HL-60/S4 (cell line): ENCODE data around the gene SLC5A6.

Experiments
- in situ Hi-C: fragments of 300-500 bp; cut with MboI; formaldehyde crosslinking; loops from 2 replicates; pipeline ENCODE4 v1.14.3; 2022; ENCODE audit warnings: low sequenced_read_pairs

The SLC5A6 gene

GRCh38 chr2:27211943-27212625 is at the start of gene SLC5A6, which contains the start of gene ATRAID:
TSS of gene SLC5A6 (minus strand) at chr2:27212268. CDS start at chr2:27207650, 4,618 bp downstream.
TSS of gene ATRAID (plus strand) at chr2:27212041. CDS start at chr2:27212369, 328 bp downstream.
- in situ Hi-C loops: no loop called here

- in situ Hi-C loops: no loop called here
Observed at GRCh38 chr2:27261241-27261925, 49.3 kb upstream of the SLC5A6 start.

- in situ Hi-C loops: no loop called here
Observed at GRCh38 chr2:27258051-27258450, 46.0 kb upstream of the SLC5A6 start.

GRCh38 chr2:27256855-27257454 is 44.9 kb upstream of the SLC5A6 start:
- in situ Hi-C loops: no loop called here

- in situ Hi-C loops: no loop called here
Observed at GRCh38 chr2:27255660-27256059, 43.6 kb upstream of the SLC5A6 start.

GRCh38 chr2:27255187-27255586 is 43.1 kb upstream of the SLC5A6 start:
- in situ Hi-C loops: no loop called here

- in situ Hi-C loops: no loop called here
Observed at GRCh38 chr2:27251766-27252165, 39.7 kb upstream of the SLC5A6 start.

- in situ Hi-C loops: no loop called here
Observed at GRCh38 chr2:27250652-27251379, 38.7 kb upstream of the SLC5A6 start.

GRCh38 chr2:27249891-27250651 is 38.0 kb upstream of the SLC5A6 start:
- in situ Hi-C loops: no loop called here

GRCh38 chr2:27249159-27249890 is 37.3 kb upstream of the SLC5A6 start:
- in situ Hi-C loops: no loop called here

- in situ Hi-C loops: no loop called here
Observed at GRCh38 chr2:27247893-27248292, 35.8 kb upstream of the SLC5A6 start.

- in situ Hi-C loops: no loop called here
Observed at GRCh38 chr2:27245626-27246025, 33.6 kb upstream of the SLC5A6 start.

- in situ Hi-C loops: no loop called here
Observed at GRCh38 chr2:27245116-27245515, 33.0 kb upstream of the SLC5A6 start.

- in situ Hi-C loops: no loop called here
Observed at GRCh38 chr2:27243391-27244130, 31.5 kb upstream of the SLC5A6 start.

GRCh38 chr2:27242614-27242951 is 30.5 kb upstream of the SLC5A6 start:
- in situ Hi-C loops: no loop called here

- in situ Hi-C loops: no loop called here
Observed at GRCh38 chr2:27241761-27242613, 29.9 kb upstream of the SLC5A6 start.

- in situ Hi-C loops: no loop called here
Observed at GRCh38 chr2:27240406-27240805, 28.3 kb upstream of the SLC5A6 start.

- in situ Hi-C loops: no loop called here
Observed at GRCh38 chr2:27238976-27239375, 26.9 kb upstream of the SLC5A6 start.
